ENCODE measurements around the gene BLACAT1.

Gene BLACAT1

DNA sequence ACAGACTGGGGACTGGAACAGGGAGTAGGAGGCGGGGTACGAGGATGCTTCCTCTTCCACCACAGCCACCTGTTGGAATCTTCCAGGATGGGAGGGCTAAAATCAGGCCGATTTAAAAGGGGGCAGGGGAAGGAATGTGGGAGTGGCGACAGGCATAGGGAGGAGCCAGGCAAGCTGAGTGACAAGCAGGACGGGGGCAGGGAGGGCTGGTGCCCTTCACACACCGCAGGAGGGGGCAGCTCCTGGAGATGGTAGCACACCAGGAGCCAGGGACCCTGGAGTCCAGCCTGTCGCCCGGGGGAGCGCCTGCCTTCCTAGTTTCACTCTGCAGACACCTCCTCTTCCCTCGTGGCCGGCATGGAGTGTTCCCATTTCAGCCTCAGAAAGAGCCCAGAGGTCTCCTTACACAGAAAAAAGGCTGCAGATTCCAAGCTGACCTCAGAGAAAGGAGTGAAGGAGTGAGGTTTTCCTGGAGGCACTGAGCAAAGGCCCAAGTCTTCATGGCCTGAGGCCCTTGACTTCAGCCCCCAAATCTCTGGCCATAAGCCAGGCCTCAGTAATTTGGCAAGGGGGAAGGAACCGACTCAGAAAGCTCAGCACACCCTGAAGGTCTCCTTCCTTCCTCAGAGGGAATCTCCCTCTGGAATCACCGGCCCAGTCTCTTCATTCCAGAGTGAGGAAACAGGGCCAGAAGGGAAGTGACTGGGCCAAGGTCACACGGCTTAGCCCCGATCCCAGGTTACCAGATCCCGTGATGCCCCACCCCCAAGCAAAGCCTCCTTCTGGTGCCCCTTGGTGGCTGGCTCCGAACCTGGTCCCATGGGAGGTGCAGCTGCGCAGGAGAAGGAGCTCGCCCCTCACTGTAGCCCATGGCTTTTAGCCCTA is 8.1 kb downstream of the BLACAT1 start:
- Histone ChIP-seq H3K9me3 (ENCODE audit: insufficient read depth, low read length) (no peaks in the 10 kb centered on the region), H3K79me2 (ENCODE audit: low read length) (no peaks in the 10 kb centered on the region), H3K4me3 (ENCODE audit: low read length) (no peak overlapping the region), H4K20me1 (ENCODE audit: insufficient read depth, low read length) (no peaks in the 10 kb centered on the region), H3K4me2 (ENCODE audit: low read length) (no peak overlapping the region), H3K36me3 (replicated peaks; ENCODE audit: low read depth, low read length) (no peaks in the 10 kb centered on the region), H3K4me1 (ENCODE audit: low read length) (no peaks in the 10 kb centered on the region), H3K27me3 (ENCODE audit: low read depth, low read length) (peaks cover 39% of the 10 kb centered on the region), H2AFZ (ENCODE audit: low read depth, low read length) (no peak overlapping the region), H3K9ac (ENCODE audit: low read length) (no peak overlapping the region), H3K27ac (ENCODE audit: low read length) (no peak overlapping the region)
- no peak for TF ChIP-seq EZH2phosphoT487 (IDR thresholded peaks at IDR 0.05; ENCODE audit: low read depth)
- TF ChIP-seq, protein P1, sequence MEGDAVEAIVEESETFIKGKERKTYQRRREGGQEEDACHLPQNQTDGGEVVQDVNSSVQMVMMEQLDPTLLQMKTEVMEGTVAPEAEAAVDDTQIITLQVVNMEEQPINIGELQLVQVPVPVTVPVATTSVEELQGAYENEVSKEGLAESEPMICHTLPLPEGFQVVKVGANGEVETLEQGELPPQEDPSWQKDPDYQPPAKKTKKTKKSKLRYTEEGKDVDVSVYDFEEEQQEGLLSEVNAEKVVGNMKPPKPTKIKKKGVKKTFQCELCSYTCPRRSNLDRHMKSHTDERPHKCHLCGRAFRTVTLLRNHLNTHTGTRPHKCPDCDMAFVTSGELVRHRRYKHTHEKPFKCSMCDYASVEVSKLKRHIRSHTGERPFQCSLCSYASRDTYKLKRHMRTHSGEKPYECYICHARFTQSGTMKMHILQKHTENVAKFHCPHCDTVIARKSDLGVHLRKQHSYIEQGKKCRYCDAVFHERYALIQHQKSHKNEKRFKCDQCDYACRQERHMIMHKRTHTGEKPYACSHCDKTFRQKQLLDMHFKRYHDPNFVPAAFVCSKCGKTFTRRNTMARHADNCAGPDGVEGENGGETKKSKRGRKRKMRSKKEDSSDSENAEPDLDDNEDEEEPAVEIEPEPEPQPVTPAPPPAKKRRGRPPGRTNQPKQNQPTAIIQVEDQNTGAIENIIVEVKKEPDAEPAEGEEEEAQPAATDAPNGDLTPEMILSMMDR (IDR thresholded peaks at IDR 0.05; ENCODE audit: low read depth, low read length) = no peak

DNA sequence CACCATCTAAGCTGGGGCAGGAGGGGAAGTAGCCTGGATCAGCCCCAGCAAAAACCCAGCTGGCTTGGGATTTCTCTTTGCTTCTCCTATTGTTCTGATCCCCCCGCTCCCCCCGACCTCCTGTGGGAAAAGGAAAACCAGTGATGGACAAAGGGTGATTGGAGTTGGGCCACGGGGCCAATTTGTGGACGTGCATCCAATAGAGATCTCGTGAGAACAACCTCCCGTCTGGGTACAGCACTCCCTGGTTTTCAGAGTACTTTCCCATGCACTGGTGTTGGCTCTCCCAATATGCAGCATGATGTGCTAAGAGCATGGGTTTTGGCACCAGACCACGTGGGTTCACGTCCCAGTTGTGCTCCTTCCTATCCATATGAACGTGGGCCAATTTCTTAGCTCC is 9.0 kb downstream of the BLACAT1 start:
- H3K4me1 ChIP-seq (ENCODE audit: low read length) = no peaks in the 10 kb centered on the region
- TF ChIP-seq, protein P1 (IDR thresholded peaks at IDR 0.05; ENCODE audit: low read depth, low read length) = no peak
- no peak for TF ChIP-seq EZH2phosphoT487 (IDR thresholded peaks at IDR 0.05; ENCODE audit: low read depth)
- H3K27ac ChIP-seq (ENCODE audit: low read length) = no peak overlapping the region
- no peaks in the 10 kb centered on the region for H4K20me1 ChIP-seq (ENCODE audit: insufficient read depth, low read length)
- H3K36me3 ChIP-seq (replicated peaks; ENCODE audit: low read depth, low read length) = no peaks in the 10 kb centered on the region
- peaks cover 30% of the 10 kb centered on the region for H3K27me3 ChIP-seq (ENCODE audit: low read depth, low read length)
- H2AFZ ChIP-seq (ENCODE audit: low read depth, low read length) = no peak overlapping the region
- no peaks in the 10 kb centered on the region for H3K79me2 ChIP-seq (ENCODE audit: low read length)
- H3K9ac ChIP-seq (ENCODE audit: low read length) = no peak overlapping the region
- H3K9me3 ChIP-seq (ENCODE audit: insufficient read depth, low read length) = no peaks in the 10 kb centered on the region
- H3K4me2 ChIP-seq (ENCODE audit: low read length) = no peak overlapping the region
- no peak overlapping the region for H3K4me3 ChIP-seq (ENCODE audit: low read length)

DNA sequence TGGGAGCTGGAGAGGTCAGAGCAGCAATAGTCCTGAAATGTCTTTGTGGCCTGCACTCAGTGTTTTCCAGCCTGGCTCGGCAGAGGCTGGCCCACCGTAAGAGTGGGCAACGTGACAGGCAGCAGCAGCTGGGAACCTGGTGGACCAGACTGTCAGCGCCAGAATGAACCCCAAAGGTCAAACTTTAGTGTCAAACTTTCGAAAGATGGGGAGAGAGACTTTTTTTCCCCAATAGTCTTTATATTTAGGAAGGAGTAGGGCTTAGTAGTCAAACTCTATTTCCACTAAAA is 10.3 kb downstream of the BLACAT1 start:
- H4K20me1 ChIP-seq (ENCODE audit: insufficient read depth, low read length) = no peaks in the 10 kb centered on the region
- H3K79me2 ChIP-seq (ENCODE audit: low read length) = no peaks in the 10 kb centered on the region
- H2AFZ ChIP-seq (ENCODE audit: low read depth, low read length) = no peak overlapping the region
- no peaks in the 10 kb centered on the region for H3K9me3 ChIP-seq (ENCODE audit: insufficient read depth, low read length)
- H3K4me2 ChIP-seq (ENCODE audit: low read length) = no peak overlapping the region
- no peak overlapping the region for H3K9ac ChIP-seq (ENCODE audit: low read length)
- H3K36me3 ChIP-seq (replicated peaks; ENCODE audit: low read depth, low read length) = no peaks in the 10 kb centered on the region
- H3K4me3 ChIP-seq (ENCODE audit: low read length) = no peak overlapping the region
- H3K4me1 ChIP-seq (ENCODE audit: low read length) = peaks cover 11% of the 10 kb centered on the region
- TF ChIP-seq, protein P1 (IDR thresholded peaks at IDR 0.05; ENCODE audit: low read depth, low read length) = no peak
- no peak for TF ChIP-seq EZH2phosphoT487 (IDR thresholded peaks at IDR 0.05; ENCODE audit: low read depth)
- no peak overlapping the region for H3K27ac ChIP-seq (ENCODE audit: low read length)
- peaks cover 18% of the 10 kb centered on the region for H3K27me3 ChIP-seq (ENCODE audit: low read depth, low read length)

DNA sequence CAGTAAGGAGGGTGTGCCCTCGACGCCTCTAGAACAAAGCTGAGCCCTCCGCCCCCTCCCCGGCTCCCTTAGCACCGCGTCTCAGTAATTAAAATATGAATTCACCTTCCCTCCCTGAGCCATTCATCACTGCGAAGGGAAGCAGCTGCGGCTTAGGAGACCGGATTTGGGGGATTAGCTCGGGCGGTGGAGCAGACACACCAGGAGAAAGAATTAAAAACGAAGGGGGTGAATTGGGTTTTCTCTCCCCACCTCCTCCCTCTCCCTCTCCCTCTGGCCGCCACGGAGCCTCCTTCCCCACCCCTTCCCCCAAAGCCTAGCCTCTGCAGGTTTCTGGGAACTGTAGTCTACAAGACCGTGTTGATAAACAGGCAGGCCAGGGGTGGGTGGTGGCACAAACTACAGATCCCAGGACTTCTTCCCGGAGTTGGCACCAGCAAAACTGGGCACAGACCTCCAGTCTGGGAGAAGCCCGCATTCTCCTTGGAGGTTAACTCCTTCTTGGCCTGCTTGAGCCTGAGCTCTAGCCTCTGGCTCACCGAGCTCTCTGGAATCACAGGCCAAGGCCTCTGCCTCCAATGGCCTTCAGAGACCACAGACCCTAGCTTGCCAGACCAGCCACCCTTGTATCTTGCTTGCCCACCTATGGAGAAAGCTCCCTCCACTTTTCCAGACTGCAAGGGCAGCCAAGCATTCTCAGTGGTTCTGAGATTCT is 10.8 kb downstream of the BLACAT1 start:
- no peaks in the 10 kb centered on the region for H3K79me2 ChIP-seq (ENCODE audit: low read length)
- H3K4me1 ChIP-seq (ENCODE audit: low read length) = peaks cover 16% of the 10 kb centered on the region
- no peak overlapping the region for H3K27ac ChIP-seq (ENCODE audit: low read length)
- H2AFZ ChIP-seq (ENCODE audit: low read depth, low read length) = no peak overlapping the region
- no peak overlapping the region for H3K4me3 ChIP-seq (ENCODE audit: low read length)
- H3K9me3 ChIP-seq (ENCODE audit: insufficient read depth, low read length) = no peaks in the 10 kb centered on the region
- H3K4me2 ChIP-seq (ENCODE audit: low read length) = no peak overlapping the region
- H3K36me3 ChIP-seq (replicated peaks; ENCODE audit: low read depth, low read length) = no peaks in the 10 kb centered on the region
- TF ChIP-seq, protein P1 (IDR thresholded peaks at IDR 0.05; ENCODE audit: low read depth, low read length) = no peak
- TF ChIP-seq EZH2phosphoT487 (IDR thresholded peaks at IDR 0.05; ENCODE audit: low read depth) = no peak
- H3K27me3 ChIP-seq (ENCODE audit: low read depth, low read length) = peaks cover 16% of the 10 kb centered on the region
- no peaks in the 10 kb centered on the region for H4K20me1 ChIP-seq (ENCODE audit: insufficient read depth, low read length)
- H3K9ac ChIP-seq (ENCODE audit: low read length) = no peak overlapping the region

Data from OCI-LY3 (cell line).